Measurements from ENCODE around the gene PCDH11Y.
"Not testable (repeated sequence)": the region's sequence is repeated elsewhere in the genome, so short reads cannot be mapped to it uniquely, and the experiment has no call there.

- not testable (repeated sequence) for TF ChIP-seq CTCF, POLR2A (IDR thresholded peaks at IDR 0.05)
Observed at GRCh38 chrY:5324931-5325330, 324.8 kb downstream of the PCDH11Y start.
